Hepatocyte (in vitro differentiated cells): ENCODE data around the gene GSAP.

Experiments used
- EZH2 ChIP-seq: fragments of 200-600 bp; sonication (generic); IDR thresholded peaks from 2 replicates; pipeline ENCODE4 v1.6.1; 2016; ENCODE audit warnings: antibody characterized with exemption, mild to moderate bottlenecking, borderline replicate concordance
- TF ChIP-seq, protein P1 (sequence below): fragments of 200-600 bp; sonication (generic); IDR thresholded peaks from 2 replicates; pipeline ENCODE4 v1.5.1; 2016; ENCODE audit warnings: antibody characterized with exemption, mild to moderate bottlenecking; ENCODE audit not compliant: poor library complexity

DNA sequence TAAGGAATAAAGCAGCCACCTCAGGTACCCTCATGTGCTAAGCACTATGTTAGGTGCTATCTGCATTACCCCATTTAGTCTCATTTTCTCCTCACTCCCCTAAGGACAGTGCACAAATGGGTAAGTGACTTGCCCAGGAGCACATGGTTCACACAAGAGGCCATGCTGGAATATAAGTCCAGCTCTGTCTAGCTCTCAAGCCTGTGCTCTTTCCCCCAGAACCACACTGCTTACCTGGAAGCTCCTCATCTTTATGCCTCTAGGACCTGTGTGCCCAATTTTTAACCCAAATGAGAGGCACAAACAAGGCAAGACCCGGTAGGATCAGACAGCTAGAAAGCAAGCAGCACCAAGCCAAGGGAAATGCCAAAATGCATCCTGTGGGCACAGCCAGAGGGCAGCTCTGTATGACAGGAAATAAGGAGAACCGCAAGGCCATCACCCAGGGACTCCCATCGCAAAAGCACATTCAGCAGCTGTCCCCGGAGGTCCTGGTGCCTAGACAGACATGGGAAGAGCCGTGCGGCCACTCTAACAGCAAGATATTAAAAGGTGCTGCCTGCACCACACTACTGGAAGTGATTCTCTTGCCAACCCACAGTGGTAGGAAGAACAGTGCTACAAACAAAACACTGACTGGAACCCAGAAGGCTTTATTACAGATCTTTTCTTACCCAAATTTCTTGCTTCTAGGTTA lies 88.1 kb downstream of the GSAP start:
- TF ChIP-seq, protein P1, sequence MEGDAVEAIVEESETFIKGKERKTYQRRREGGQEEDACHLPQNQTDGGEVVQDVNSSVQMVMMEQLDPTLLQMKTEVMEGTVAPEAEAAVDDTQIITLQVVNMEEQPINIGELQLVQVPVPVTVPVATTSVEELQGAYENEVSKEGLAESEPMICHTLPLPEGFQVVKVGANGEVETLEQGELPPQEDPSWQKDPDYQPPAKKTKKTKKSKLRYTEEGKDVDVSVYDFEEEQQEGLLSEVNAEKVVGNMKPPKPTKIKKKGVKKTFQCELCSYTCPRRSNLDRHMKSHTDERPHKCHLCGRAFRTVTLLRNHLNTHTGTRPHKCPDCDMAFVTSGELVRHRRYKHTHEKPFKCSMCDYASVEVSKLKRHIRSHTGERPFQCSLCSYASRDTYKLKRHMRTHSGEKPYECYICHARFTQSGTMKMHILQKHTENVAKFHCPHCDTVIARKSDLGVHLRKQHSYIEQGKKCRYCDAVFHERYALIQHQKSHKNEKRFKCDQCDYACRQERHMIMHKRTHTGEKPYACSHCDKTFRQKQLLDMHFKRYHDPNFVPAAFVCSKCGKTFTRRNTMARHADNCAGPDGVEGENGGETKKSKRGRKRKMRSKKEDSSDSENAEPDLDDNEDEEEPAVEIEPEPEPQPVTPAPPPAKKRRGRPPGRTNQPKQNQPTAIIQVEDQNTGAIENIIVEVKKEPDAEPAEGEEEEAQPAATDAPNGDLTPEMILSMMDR: no peak
- no peak for TF ChIP-seq EZH2
